Panc1 (cell line): Measurements from ENCODE around the gene TCTN3. TPM values are rescaled to one million over a fixed set of nuclear protein-coding genes. Genes with fewer than 3 reads are reported as not detected.

Experiments used
- ATAC-seq: fragments of 200-7000 bp; cut with Tn5 transposase; 2 replicates; pipeline ENCODE4 v1.9.1; 2020; ENCODE audit warnings: mild to moderate bottlenecking, moderate library complexity
- BruUV-seq: library from RNA; stranded (reverse); fragments of 400-500 nt; replicated peaks from 2 replicates; lab custom pipeline; 2021; lab: Mats Ljungman, UMichigan
- CTCF ChIA-PET: fragments of 300-600 bp; sonication (Branson Sonifier 250); formaldehyde crosslinking; loops from one replicate; lab custom pipeline; 2022; ENCODE audit warnings: antibody characterized with exemption; lab: Charles Lee
- POLR2A ChIA-PET: fragments of 300-600 bp; sonication (Branson Sonifier 250); formaldehyde crosslinking; loops from one replicate; lab custom pipeline; 2022; ENCODE audit warnings: antibody characterized with exemption; lab: Charles Lee
- DNase-seq: peaks from one replicate; pipeline ENCODE4 v3.0.0-alpha.2; 2010; ENCODE audit warnings: low read depth, low spot score
- H3K27ac ChIP-seq: 2 replicates; pipeline ENCODE4 v1.5.1; 2011; ENCODE audit warnings: mild to moderate bottlenecking, low read length, inconsistent platforms
- H3K27me3 ChIP-seq: fragments of 200-500 bp; sonication (Bioruptor generic); 2 replicates; pipeline ENCODE4 v1.6.0; 2014; ENCODE audit warnings: low read length, inconsistent platforms; ENCODE audit not compliant: control insufficient read depth, insufficient read depth
- H3K36me3 ChIP-seq: fragments of 200-500 bp; sonication (Bioruptor generic); 2 replicates; pipeline ENCODE4 v1.5.1; 2014; ENCODE audit warnings: inconsistent platforms, mild to moderate bottlenecking, low read length, moderate library complexity; ENCODE audit not compliant: control insufficient read depth, insufficient read depth
- H3K4me1 ChIP-seq: 2 replicates; pipeline ENCODE4 v1.5.1; 2011; ENCODE audit warnings: inconsistent platforms, mild to moderate bottlenecking, low read length, moderate library complexity; ENCODE audit not compliant: control insufficient read depth, insufficient read depth
- H3K4me3 ChIP-seq, 2 experiments: 2 replicates each; pipeline ENCODE4 v1.5.1; 2011 to 2012; ENCODE audit warnings: low read depth in 2 of 2, low read length in 2 of 2, mild to moderate bottlenecking in 2 of 2, inconsistent platforms in 1 of 2, moderate library complexity in 1 of 2
- H3K9me3 ChIP-seq: fragments of 200-500 bp; sonication (Bioruptor generic); 2 replicates; pipeline ENCODE4 v1.5.1; 2014; ENCODE audit warnings: low read depth, mild to moderate bottlenecking, inconsistent platforms, low read length, moderate library complexity; ENCODE audit not compliant: control insufficient read depth, insufficient read depth
- POLR2AphosphoS5 ChIP-seq: IDR thresholded peaks from 2 replicates; pipeline ENCODE4 v1.6.1; 2012; ENCODE audit warnings: mild to moderate bottlenecking, low read depth, low read length, moderate library complexity
- SIN3A ChIP-seq: IDR thresholded peaks from 2 replicates; pipeline ENCODE4 v1.6.1; 2012; ENCODE audit warnings: low read depth, mild to moderate bottlenecking, low read length, moderate library complexity, borderline replicate concordance; ENCODE audit not compliant: insufficient read depth
- TCF7L2 ChIP-seq: IDR thresholded peaks from 2 replicates; pipeline ENCODE4 v1.6.1; 2011; ENCODE audit warnings: mild to moderate bottlenecking, low read depth, low read length, inconsistent platforms
- in situ Hi-C: cut with HindIII; loops from 2 replicates; pipeline ENCODE4 v1.10.0; 2016; ENCODE audit warnings: low sequenced_read_pairs, low pct_unique_long_range_greater_than_20kb
- intact Hi-C: fragments of 100-400 bp; cut with micrococcal nuclease; formaldehyde crosslinking; loops from one replicate; pipeline ENCODE4 v1.10.0; 2022; ENCODE audit not compliant: unreplicated experiment
- total RNA-seq: library from RNA; stranded (reverse); gene quantifications from one replicate; pipeline ENCODE4 v1.2.1, GENCODE V29; 2021; ENCODE audit not compliant: unreplicated experiment
- TF ChIP-seq, protein P1 (sequence below): fragments of 450-650 bp; IDR thresholded peaks from 2 replicates; pipeline ENCODE4 v1.5.1; 2017; ENCODE audit warnings: mild to moderate bottlenecking
- TF ChIP-seq, protein P2 (sequence below), 2 experiments: IDR thresholded peaks; 2 replicates each; pipeline ENCODE4 v1.6.1; 2011 to 2012; ENCODE audit warnings: low read depth in 2 of 2, control low read depth in 1 of 2, low read length in 1 of 2, mild to moderate bottlenecking in 1 of 2, moderate library complexity in 1 of 2; ENCODE audit not compliant: insufficient read depth in 1 of 2

The TCTN3 gene
- total RNA-seq, 1 experiment from 2014 or later, result 56.6 TPM

DNA sequence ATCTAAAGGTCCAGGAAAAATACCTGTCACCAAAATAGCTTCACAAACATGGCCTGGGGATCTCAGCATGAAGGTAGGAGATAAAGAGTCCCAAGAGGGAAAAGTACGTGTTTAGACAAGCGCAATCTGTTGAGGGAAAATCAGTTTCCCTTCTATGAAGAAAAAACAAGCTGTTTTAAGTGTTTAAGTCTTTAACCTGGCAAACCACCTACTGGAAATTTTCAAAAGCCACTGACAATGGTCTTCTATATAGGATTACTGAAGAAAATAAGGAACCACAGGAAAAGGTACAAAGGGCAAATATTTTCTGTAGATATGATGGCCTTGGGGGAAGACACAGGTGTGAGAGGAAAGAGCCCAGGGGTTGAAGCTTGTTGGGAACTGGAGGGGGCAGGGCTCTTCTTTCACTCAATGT is 58.4 kb downstream of the TCTN3 start:
- Histone ChIP-seq H3K27ac (no peak overlapping the region), H3K9me3 (no peaks in the 10 kb centered on the region), H3K4me3 (no peak overlapping the region), H3K36me3 (peaks cover 17% of the 10 kb centered on the region), H3K4me1 (no peaks in the 10 kb centered on the region), H3K27me3 (no peaks in the 10 kb centered on the region)
- TF ChIP-seq, protein P1, sequence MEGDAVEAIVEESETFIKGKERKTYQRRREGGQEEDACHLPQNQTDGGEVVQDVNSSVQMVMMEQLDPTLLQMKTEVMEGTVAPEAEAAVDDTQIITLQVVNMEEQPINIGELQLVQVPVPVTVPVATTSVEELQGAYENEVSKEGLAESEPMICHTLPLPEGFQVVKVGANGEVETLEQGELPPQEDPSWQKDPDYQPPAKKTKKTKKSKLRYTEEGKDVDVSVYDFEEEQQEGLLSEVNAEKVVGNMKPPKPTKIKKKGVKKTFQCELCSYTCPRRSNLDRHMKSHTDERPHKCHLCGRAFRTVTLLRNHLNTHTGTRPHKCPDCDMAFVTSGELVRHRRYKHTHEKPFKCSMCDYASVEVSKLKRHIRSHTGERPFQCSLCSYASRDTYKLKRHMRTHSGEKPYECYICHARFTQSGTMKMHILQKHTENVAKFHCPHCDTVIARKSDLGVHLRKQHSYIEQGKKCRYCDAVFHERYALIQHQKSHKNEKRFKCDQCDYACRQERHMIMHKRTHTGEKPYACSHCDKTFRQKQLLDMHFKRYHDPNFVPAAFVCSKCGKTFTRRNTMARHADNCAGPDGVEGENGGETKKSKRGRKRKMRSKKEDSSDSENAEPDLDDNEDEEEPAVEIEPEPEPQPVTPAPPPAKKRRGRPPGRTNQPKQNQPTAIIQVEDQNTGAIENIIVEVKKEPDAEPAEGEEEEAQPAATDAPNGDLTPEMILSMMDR, result no peak
- TF ChIP-seq POLR2AphosphoS5 (no peak), SIN3A (no peak), TCF7L2 (no peak)
- TF ChIP-seq, protein P2, sequence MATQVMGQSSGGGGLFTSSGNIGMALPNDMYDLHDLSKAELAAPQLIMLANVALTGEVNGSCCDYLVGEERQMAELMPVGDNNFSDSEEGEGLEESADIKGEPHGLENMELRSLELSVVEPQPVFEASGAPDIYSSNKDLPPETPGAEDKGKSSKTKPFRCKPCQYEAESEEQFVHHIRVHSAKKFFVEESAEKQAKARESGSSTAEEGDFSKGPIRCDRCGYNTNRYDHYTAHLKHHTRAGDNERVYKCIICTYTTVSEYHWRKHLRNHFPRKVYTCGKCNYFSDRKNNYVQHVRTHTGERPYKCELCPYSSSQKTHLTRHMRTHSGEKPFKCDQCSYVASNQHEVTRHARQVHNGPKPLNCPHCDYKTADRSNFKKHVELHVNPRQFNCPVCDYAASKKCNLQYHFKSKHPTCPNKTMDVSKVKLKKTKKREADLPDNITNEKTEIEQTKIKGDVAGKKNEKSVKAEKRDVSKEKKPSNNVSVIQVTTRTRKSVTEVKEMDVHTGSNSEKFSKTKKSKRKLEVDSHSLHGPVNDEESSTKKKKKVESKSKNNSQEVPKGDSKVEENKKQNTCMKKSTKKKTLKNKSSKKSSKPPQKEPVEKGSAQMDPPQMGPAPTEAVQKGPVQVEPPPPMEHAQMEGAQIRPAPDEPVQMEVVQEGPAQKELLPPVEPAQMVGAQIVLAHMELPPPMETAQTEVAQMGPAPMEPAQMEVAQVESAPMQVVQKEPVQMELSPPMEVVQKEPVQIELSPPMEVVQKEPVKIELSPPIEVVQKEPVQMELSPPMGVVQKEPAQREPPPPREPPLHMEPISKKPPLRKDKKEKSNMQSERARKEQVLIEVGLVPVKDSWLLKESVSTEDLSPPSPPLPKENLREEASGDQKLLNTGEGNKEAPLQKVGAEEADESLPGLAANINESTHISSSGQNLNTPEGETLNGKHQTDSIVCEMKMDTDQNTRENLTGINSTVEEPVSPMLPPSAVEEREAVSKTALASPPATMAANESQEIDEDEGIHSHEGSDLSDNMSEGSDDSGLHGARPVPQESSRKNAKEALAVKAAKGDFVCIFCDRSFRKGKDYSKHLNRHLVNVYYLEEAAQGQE (IDR thresholded peaks at IDR 0.05; ENCODE audit: insufficient read depth in 1 of 2, low read depth in 2 of 2, low read length in 1 of 2), result no peak
- CTCF ChIA-PET, result no interaction called here
- intact Hi-C loops (no loop called here), in situ Hi-C loops (no loop called here)
- ATAC-seq (no peak), DNase-seq (no peak)
- POLR2A ChIA-PET, result no interaction called here
- BruUV-seq, result no TSS peak

DNA sequence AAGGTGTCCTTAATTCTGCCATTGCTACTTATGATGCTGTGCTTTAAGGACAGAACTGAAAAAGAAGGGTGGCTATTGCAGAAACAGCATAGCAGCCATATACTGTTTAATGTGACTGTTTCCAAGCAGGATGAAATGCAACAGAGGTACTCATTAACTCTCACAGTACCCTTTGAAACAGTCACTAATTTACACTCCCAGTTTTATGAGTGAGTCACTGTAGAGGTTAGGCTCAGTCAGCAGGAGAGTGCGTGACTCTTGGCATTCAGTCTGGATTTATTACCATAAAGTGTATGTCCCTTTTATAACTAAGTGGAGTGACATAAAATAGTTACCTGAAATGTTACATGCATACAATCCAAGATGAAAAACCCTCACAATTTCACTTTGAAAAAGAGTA is 64.9 kb downstream of the TCTN3 start:
- TF ChIP-seq, protein P2 (IDR thresholded peaks at IDR 0.05; ENCODE audit: insufficient read depth in 1 of 2, low read depth in 2 of 2, low read length in 1 of 2), result no peak
- no peak for TF ChIP-seq POLR2AphosphoS5
- no peak for TF ChIP-seq TCF7L2
- no peak for TF ChIP-seq SIN3A
- TF ChIP-seq, protein P1, result no peak
- ATAC-seq (no peak), DNase-seq (no peak)
- Histone ChIP-seq H3K9me3 (no peaks in the 10 kb centered on the region), H3K27me3 (no peaks in the 10 kb centered on the region), H3K36me3 (peaks cover 16% of the 10 kb centered on the region; the same call in 1 of the 2 replicates), H3K27ac (no peak overlapping the region), H3K4me3 (no peak overlapping the region), H3K4me1 (no peaks in the 10 kb centered on the region)
- no TSS peak for BruUV-seq
- CTCF ChIA-PET, result no interaction called here
- POLR2A ChIA-PET, result no interaction called here
- in situ Hi-C loops (no loop called here), intact Hi-C loops (no loop called here)
